KOPT-K1 (cell line): ENCODE results near the gene SLC10A1.

ENCODE experiments used
- H3K27ac ChIP-seq: fragments of 200-600 bp; sonication (generic); 2 replicates; pipeline ENCODE4 v1.5.1; 2016; ENCODE audit warnings: antibody characterized with exemption, mild to moderate bottlenecking, low read depth, low read length; ENCODE audit not compliant: poor library complexity, severe bottlenecking
- H3K36me3 ChIP-seq: fragments of 200-600 bp; sonication (generic); 2 replicates; pipeline ENCODE4 v1.5.1; 2017; ENCODE audit warnings: antibody characterized with exemption, mild to moderate bottlenecking, low read length, moderate library complexity; ENCODE audit not compliant: insufficient read depth
- H3K9me3 ChIP-seq: fragments of 200-600 bp; sonication (generic); 2 replicates; pipeline ENCODE4 v1.5.1; 2017; ENCODE audit warnings: antibody characterized with exemption, low read length, mild to moderate bottlenecking; ENCODE audit not compliant: insufficient read depth, poor library complexity, severe bottlenecking

The SLC10A1 gene

GRCh38 chr14:69796797-69797500, at the start of gene SLC10A1:
TSS of gene SLC10A1 (minus strand) at chr14:69797241. CDS start at chr14:69797155, 86 bp downstream.
- Histone ChIP-seq H3K9me3 (no peaks in the 10 kb centered on the region), H3K36me3 (no peaks in the 10 kb centered on the region), H3K27ac (no peak within 1 kb of the TSS)

GRCh38 chr14:69845787-69846186, 48.7 kb upstream of the SLC10A1 start:
- H3K9me3 ChIP-seq, result no peaks in the 10 kb centered on the region
- no peak overlapping the region for H3K27ac ChIP-seq
- no peaks in the 10 kb centered on the region for H3K36me3 ChIP-seq

GRCh38 chr14:69845050-69845581, 48.1 kb upstream of the SLC10A1 start:
- Histone ChIP-seq H3K36me3 (no peaks in the 10 kb centered on the region), H3K27ac (no peak overlapping the region), H3K9me3 (no peaks in the 10 kb centered on the region)

- no peak overlapping the region for H3K27ac ChIP-seq
- H3K9me3 ChIP-seq, result no peaks in the 10 kb centered on the region
These were observed 47.1 kb upstream of the SLC10A1 start for GRCh38 chr14:69844171-69844570.

GRCh38 chr14:69842686-69843420, 45.8 kb upstream of the SLC10A1 start:
- no peaks in the 10 kb centered on the region for H3K9me3 ChIP-seq
- H3K27ac ChIP-seq, result no peak overlapping the region
- H3K36me3 ChIP-seq, result no peaks in the 10 kb centered on the region

More at GRCh38 chr14:69844171-69844570, 47.1 kb upstream of the SLC10A1 start:
- H3K36me3 ChIP-seq, result no peaks in the 10 kb centered on the region

- Histone ChIP-seq H3K36me3 (no peaks in the 10 kb centered on the region), H3K27ac (no peak overlapping the region)
These were observed 44.6 kb upstream of the SLC10A1 start for GRCh38 chr14:69841656-69842055.

GRCh38 chr14:69839661-69840060, 42.6 kb upstream of the SLC10A1 start:
- no peak overlapping the region for H3K27ac ChIP-seq
- H3K9me3 ChIP-seq, result no peaks in the 10 kb centered on the region
- H3K36me3 ChIP-seq, result no peaks in the 10 kb centered on the region

More at GRCh38 chr14:69841656-69842055, 44.6 kb upstream of the SLC10A1 start:
- H3K9me3 ChIP-seq, result no peaks in the 10 kb centered on the region

GRCh38 chr14:69838881-69839416, 41.9 kb upstream of the SLC10A1 start:
- no peaks in the 10 kb centered on the region for H3K36me3 ChIP-seq
- no peaks in the 10 kb centered on the region for H3K9me3 ChIP-seq
- no peak overlapping the region for H3K27ac ChIP-seq

GRCh38 chr14:69828879-69829278, 31.8 kb upstream of the SLC10A1 start:
- Histone ChIP-seq H3K36me3 (no peaks in the 10 kb centered on the region), H3K27ac (no peak overlapping the region), H3K9me3 (no peaks in the 10 kb centered on the region)

- Histone ChIP-seq H3K9me3 (no peaks in the 10 kb centered on the region), H3K27ac (no peak overlapping the region), H3K36me3 (no peaks in the 10 kb centered on the region)
These were observed 31.3 kb upstream of the SLC10A1 start for GRCh38 chr14:69828354-69828753.

- Histone ChIP-seq H3K27ac (no peak overlapping the region), H3K36me3 (no peaks in the 10 kb centered on the region), H3K9me3 (no peaks in the 10 kb centered on the region)
These were observed 30.5 kb upstream of the SLC10A1 start for GRCh38 chr14:69827560-69827959.

GRCh38 chr14:69822456-69822855, 25.4 kb upstream of the SLC10A1 start:
- Histone ChIP-seq H3K27ac (no peak overlapping the region), H3K9me3 (no peaks in the 10 kb centered on the region), H3K36me3 (no peaks in the 10 kb centered on the region)

- Histone ChIP-seq H3K36me3 (no peaks in the 10 kb centered on the region), H3K27ac (no peak overlapping the region), H3K9me3 (no peaks in the 10 kb centered on the region)
These were observed 23.9 kb upstream of the SLC10A1 start for GRCh38 chr14:69820991-69821390.

GRCh38 chr14:69819607-69820006, 22.6 kb upstream of the SLC10A1 start:
- Histone ChIP-seq H3K9me3 (no peaks in the 10 kb centered on the region), H3K36me3 (no peaks in the 10 kb centered on the region), H3K27ac (no peak overlapping the region)

GRCh38 chr14:69818758-69819191, 21.7 kb upstream of the SLC10A1 start:
- H3K27ac ChIP-seq, result no peak overlapping the region
- H3K9me3 ChIP-seq, result no peaks in the 10 kb centered on the region
- H3K36me3 ChIP-seq, result no peaks in the 10 kb centered on the region
